Stimulated activated CD8-positive, alpha-beta memory T cell treated with anti-CD3 and anti-CD28 coated beads, Interleukin-2, amount 100 ng/mL, for 1 hour (primary cell): ENCODE measurements around the gene LMX1A.

Experiments
- DNase-seq, 2 donors: peaks; one replicate each; pipeline ENCODE4 v3.0.0-alpha.2; 2020; ENCODE audit warnings: low read depth in 2 of 2

The LMX1A gene

GRCh38 chr1:165367375-165367993 lies 11.0 kb upstream of the LMX1A start:
- DNase-seq, result peak; percentile 60 to 62

DNA sequence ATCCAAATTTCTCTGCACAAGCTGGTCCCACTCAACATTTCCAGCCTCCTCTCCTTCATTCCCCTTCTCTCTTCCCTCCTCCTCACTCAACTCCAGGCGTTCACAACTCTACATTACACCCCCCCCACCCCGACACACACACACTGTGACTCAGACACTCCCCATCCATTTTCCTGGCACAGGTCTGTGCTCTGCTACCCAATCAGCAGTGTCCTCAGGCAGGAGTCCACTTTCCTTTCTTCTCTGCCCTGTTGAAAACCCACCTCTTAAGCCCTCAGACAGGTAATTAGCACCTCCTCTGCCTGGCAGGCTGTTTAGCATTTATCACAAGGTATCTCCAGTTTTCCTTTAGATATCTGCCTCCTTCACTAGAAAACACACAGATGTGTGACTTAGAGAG lies 8.8 kb upstream of the LMX1A start:
- DNase-seq, result no peak

GRCh38 chr1:165364568-165365133 lies 8.1 kb upstream of the LMX1A start:
- no peak for DNase-seq

DNA sequence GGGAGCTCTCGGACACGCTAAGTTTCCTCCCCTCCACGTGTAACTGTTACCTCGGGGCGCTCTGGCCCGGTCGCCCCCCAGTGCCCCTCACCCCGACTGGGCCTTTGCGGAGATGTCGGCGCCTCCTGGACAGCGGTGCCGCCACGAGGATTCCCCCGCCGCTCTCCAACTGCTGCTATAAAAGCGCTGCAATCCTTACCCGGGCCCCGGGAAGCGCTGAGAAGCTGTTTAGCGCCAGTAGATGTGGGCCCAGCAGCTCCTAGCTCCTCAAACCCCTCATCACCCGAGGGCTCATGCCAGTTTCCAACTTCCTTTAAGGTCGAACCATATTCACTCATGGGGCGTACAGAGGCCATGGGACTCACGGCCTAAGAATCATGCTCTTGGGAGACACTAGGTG lies 361 bp upstream of the LMX1A start:
- no peak for DNase-seq

DNA sequence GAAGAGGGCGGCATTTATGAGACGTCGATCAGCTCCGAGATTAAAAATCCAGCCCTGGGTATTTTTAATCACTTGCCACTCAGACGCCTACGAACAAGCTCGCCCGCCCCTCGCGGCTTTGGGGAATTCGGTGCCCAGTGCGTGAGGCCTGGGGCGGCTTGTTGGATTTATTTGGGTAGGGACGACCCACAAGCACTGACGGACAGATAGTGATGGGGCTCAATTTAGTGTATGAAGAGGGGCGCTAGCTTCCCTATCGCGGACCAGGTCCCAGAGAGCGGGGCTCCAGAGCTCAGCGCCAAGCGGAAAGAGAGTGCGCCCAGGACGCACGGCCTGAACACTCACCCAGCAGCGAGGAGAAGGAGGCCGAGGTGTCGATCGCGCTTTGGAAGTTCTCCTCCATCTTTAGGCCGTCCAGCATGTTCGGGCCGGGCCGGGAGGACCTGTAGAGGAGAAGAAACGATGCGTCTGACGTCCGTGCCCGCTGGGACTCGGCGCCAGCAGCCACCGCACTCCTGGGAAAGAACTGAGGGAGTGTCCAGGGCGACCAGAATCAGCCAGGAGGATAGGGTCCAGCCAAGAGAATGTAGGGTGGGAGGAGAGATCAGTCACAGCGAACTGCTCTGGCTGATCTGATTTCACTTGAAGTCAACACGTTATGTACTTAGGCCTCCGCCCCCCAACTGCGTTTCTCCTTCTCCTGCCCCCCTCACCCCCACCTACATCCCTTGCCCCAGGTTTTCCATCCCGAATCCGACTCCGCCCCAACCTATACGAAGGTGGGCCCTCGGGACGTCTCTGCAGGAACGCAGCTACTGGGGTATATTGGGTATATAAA lies 1.2 kb downstream of the LMX1A start:
- no peak for DNase-seq

DNA sequence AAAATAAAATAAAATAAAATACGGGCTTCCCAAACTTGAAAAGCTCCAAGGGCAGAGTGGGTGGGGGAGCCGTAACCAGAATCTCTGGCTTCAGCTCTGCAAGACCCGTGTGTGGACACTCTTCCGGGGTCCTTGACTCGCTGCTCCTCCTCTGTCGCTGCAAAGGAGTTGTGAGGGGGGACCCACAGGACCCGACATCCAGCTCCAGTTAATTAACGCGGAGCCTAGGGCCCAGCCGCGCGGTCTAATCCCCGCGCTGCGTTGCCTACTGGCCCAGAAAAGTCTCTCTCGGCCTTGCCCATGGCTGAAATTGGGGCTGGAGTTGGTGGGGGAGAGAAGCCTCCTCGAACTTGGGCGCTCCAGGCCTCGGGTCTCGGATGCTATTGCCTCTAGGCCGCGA lies 1.8 kb downstream of the LMX1A start:
- no peak for DNase-seq

- DNase-seq, result no peak
These were observed 2.5 kb downstream of the LMX1A start for GRCh38 chr1:165353731-165354671.

DNA sequence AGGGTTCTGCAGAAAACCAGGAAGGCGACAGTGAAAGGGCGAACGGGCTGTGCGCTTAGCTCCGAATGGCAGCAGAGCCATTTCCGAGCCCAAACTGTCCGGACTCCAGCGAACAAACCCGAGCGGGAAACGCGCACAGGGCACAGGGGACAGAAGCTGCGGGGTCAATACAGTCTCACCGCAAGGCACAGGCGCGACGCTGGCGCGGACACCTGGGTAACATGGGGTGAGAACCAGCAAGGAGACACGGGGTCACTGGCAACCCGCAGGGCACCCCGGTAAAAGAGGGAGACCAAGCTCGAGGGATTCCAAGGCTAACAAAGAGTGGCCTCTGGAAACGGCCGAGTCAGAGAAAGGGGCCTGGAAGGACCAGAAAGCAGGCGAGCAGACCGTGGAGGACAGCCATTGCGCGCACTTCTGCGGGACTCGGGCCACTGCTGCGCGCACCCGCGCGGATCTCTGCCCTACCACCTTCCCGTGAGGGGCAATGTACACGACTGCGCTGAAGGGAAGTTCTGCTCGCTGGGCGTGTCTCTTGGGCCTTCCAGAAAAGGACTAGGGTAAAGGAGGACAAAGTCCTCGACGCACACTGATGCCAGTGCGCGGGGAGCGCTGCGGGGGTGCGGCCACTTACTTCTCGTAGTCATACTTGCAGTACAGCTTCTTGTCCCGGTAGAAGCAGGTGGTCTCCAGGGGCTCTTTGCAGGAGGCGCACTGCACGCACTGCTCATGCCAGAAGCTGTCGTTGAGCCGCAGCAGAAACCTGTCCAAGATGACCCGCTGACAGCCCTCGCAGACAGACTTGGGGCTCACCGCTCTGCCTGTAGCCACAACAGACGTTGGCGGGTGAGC lies 3.8 kb downstream of the LMX1A start:
- no peak for DNase-seq

DNA sequence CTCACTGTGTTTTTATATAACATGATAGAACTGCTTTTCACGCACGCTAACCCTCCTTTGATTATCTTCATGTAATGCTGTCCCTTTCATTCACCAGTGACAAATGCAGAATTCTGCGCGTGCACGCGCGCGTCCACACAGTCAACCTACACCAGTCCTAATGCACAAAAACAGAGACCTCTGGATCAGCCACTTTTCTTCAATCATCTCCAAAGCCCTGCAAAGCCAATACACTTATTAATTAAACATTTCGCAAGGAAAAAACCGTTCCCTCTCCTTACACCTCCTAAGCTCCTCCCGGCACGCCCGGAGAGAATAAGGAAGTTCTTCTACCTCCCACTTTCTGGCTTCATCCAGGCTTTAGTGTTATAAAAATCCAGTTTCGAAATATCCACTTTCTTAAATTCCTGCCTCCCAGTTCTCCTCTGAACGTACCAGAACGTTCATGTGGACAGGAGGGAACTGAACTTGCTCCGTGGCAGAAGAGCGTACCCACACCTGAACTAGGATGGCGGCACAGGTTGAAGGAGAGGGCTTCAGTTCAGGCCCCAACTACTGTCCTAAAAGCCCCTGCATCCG lies 4.6 kb downstream of the LMX1A start:
- DNase-seq, result no peak

DNA sequence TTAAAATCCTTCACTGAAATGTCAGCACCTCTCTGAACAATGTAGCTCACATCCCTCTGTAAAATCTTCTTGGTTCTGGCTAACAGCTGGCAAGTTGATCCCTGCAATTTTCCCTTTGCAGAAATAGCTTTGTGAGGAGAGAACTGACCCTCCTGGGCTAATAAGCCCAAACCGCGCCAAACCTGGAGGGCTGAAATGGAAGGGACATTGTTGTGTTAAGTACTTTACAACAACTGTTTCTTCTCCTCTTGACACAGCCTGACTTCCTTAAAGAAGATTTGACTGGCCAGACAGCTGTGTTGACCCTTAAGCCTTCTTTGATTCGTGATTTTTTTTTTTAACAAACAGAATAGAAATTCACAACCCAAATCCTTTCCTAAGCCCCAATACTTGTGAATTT lies 5.7 kb downstream of the LMX1A start:
- no peak for DNase-seq

- no peak for DNase-seq
These were observed 11.0 kb downstream of the LMX1A start for GRCh38 chr1:165345502-165345901.

GRCh38 chr1:165344736-165345135 lies 11.8 kb downstream of the LMX1A start:
- no peak for DNase-seq

DNA sequence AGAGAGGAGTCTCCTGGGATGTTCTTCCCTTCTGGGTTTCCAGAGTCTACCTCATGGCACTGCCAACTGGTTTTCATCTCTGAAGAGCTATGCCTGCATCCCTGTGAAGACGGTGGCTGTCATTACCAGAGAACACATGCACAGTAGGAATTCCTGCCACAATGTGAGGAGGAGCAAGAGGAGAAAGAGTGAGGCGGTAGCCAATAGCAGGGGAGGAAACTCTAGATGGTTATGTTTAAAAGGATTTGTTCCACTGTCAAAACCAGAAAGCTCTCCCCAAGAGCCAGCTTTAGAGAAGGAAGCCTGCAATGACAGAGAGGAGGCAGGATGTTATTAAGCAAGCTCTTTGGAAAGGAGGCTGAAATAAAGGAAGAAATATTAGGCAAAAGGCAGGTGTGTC lies 12.3 kb downstream of the LMX1A start:
- DNase-seq, result no peak

DNA sequence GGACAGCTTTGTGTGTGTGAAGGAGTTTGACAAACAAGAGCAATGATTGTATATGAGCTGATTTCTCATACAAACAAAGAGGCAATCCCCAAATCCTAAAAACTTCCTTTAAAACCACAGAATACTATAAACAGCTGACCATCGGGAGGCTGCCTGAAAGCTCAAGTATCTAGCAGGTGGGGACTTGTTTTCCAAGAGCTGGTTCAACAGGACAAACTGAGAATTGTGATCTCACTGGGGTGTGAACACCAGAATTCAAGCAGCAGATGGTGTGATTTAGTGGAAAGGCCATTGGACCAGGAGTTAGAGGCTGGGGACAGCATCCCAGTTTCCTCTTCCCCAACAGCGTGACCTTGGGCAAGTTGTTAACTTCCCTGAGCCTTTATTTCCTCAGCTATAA lies 13.9 kb downstream of the LMX1A start:
- no peak for DNase-seq

- no peak for DNase-seq
These were observed 14.3 kb downstream of the LMX1A start for GRCh38 chr1:165342168-165342567.

GRCh38 chr1:165339164-165339563 lies 17.4 kb downstream of the LMX1A start:
- no peak for DNase-seq

GRCh38 chr1:165330483-165330882 lies 26.0 kb downstream of the LMX1A start:
- no peak for DNase-seq

DNA sequence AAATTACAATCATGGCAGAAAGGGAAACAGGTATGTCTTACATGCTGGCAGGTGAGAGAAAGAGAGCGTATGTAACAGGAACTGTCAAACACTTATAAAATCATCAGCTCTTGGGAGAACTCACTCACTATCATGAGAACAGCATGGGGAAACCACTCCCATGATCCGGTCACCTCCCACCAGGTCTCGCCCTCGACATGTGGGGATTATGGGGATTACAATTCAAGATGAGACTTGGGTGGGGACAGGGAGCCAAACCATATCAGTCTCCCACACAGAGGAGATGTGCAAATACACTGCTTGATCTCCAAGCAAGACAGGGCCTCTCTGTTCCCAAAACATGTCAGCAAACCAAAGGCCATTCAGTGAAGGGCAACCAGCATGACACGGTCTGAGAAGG lies 27.4 kb downstream of the LMX1A start:
- no peak for DNase-seq

DNA sequence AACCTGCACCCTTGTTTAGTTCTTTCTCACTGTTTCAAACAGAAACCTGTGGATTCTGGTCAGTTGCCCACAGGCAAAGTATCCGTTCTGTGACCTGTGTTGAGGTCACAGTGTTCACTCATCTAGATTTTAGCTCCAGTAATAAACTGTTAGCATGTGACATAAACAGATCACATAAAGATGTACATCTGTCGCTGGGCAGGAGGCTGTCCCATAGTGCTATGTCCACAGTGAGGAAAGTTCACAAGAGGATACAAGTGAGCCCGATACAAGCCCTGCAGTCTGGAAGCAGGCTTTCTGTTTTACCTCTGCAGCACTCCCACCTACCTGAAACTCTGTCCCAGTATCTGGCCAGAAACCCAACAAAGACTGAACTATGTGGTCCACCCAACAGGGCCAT lies 28.4 kb downstream of the LMX1A start:
- DNase-seq, result no peak

DNA sequence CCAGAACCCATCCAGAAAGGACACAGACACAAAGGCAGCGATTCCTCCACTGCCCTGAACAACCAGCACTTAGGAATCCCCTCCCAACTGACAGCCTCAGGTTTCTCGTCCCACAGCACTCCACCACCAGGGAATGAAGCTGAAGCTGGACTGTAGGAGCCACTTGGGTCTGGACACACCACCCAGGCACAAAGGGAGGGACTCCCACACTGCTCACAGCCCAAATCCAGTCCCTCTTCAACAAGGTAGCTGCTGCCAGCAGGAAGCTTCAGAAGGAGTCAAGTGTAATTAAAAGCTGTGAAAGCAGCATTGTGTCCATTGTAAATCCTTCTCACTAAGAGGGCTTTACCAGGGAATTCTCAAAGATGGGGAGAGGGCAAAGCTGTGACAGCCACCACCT lies 29.0 kb downstream of the LMX1A start:
- DNase-seq, result no peak
